GM21515 (cell line): ENCODE measurements around the gene KPTN.

Experiments used
- ATAC-seq: cut with Tn5 transposase; IDR thresholded peaks from one replicate; pipeline ENCODE4 v1.9.1; 2021; ENCODE audit not compliant: unreplicated experiment

KPTN gene

GRCh38 chr19:47470447-47471195, 13.4 kb downstream of the KPTN start:
- ATAC-seq: no peak

- ATAC-seq: no peak
These were observed 14.3 kb downstream of the KPTN start for GRCh38 chr19:47469719-47470118.

- no peak for ATAC-seq
These were observed 14.7 kb downstream of the KPTN start for GRCh38 chr19:47469363-47469700.

GRCh38 chr19:47467914-47468313, 16.1 kb downstream of the KPTN start:
- no peak for ATAC-seq

GRCh38 chr19:47465957-47466356, 18.1 kb downstream of the KPTN start:
- ATAC-seq: no peak

- no peak for ATAC-seq
These were observed 19.2 kb downstream of the KPTN start for GRCh38 chr19:47464675-47465419.

- ATAC-seq: no peak
These were observed 22.1 kb downstream of the KPTN start for GRCh38 chr19:47461876-47462275.

GRCh38 chr19:47459477-47459876, 24.5 kb downstream of the KPTN start:
- no peak for ATAC-seq

GRCh38 chr19:47458672-47459071, 25.3 kb downstream of the KPTN start:
- no peak for ATAC-seq

- no peak for ATAC-seq
These were observed 27.1 kb downstream of the KPTN start for GRCh38 chr19:47456721-47457474.

GRCh38 chr19:47450478-47450877, 33.5 kb downstream of the KPTN start:
- no peak for ATAC-seq

- ATAC-seq: no peak
These were observed 35.7 kb downstream of the KPTN start for GRCh38 chr19:47448360-47448727.

- no peak for ATAC-seq
These were observed 36.3 kb downstream of the KPTN start for GRCh38 chr19:47447470-47448359.

- no peak for ATAC-seq
These were observed 37.2 kb downstream of the KPTN start for GRCh38 chr19:47446534-47447469.

- no peak for ATAC-seq
These were observed 38.0 kb downstream of the KPTN start for GRCh38 chr19:47445937-47446402.

GRCh38 chr19:47445527-47445926, 38.5 kb downstream of the KPTN start:
- ATAC-seq: no peak

- no peak for ATAC-seq
These were observed 39.6 kb downstream of the KPTN start for GRCh38 chr19:47444388-47444821.

- ATAC-seq: no peak
These were observed 40.7 kb downstream of the KPTN start for GRCh38 chr19:47443331-47443730.

GRCh38 chr19:47438793-47439220, 45.2 kb downstream of the KPTN start:
- ATAC-seq: no peak

- ATAC-seq: no peak
These were observed 46.5 kb downstream of the KPTN start for GRCh38 chr19:47437500-47437899.
